Stimulated activated CD8-positive, alpha-beta memory T cell treated with anti-CD3 and anti-CD28 coated beads, Interleukin-2, amount 100 ng/mL, for 1 hour (primary cell): ENCODE measurements around the gene PISD.

ENCODE experiments used
- DNase-seq, 2 donors: peaks; one replicate each; pipeline ENCODE4 v3.0.0-alpha.2; 2020; ENCODE audit warnings: low read depth in 2 of 2

The PISD gene

GRCh38 chr22:31575190-31575589 is 86.8 kb downstream of the PISD start:
- no peak for DNase-seq

GRCh38 chr22:31574055-31574670 is 87.9 kb downstream of the PISD start:
- no peak for DNase-seq

GRCh38 chr22:31572939-31573338 is 89.1 kb downstream of the PISD start:
- DNase-seq, result no peak

GRCh38 chr22:31569126-31569525 is 92.9 kb downstream of the PISD start:
- no peak for DNase-seq
